Hepatocyte (in vitro differentiated cells): Measurements from ENCODE around the gene CAMKMT. TPM values are rescaled to one million over a fixed set of nuclear protein-coding genes. Genes with fewer than 3 reads are reported as not detected.

Experiments used
- DNase-seq: peaks from one replicate; pipeline ENCODE4 v3.0.0-alpha.2; 2016; ENCODE audit warnings: low spot score
- H2AFZ ChIP-seq: fragments of 200-600 bp; sonication (generic); 2 replicates; pipeline ENCODE4 v1.6.0; 2016; ENCODE audit warnings: antibody characterized with exemption, mild to moderate bottlenecking
- H3K27ac ChIP-seq: fragments of 200-600 bp; sonication (generic); 2 replicates; pipeline ENCODE4 v1.5.1; 2016; ENCODE audit warnings: mild to moderate bottlenecking
- H3K27me3 ChIP-seq: fragments of 200-600 bp; sonication (generic); 2 replicates; pipeline ENCODE4 v1.6.1; 2016
- H3K36me3 ChIP-seq: fragments of 200-600 bp; sonication (generic); replicated peaks from 2 replicates; pipeline ENCODE4 v1.5.1; 2016; ENCODE audit warnings: low read depth; ENCODE audit not compliant: insufficient read depth
- H3K4me1 ChIP-seq: fragments of 200-600 bp; sonication (generic); 2 replicates; pipeline ENCODE4 v1.5.1; 2016; ENCODE audit warnings: mild to moderate bottlenecking, moderate library complexity; ENCODE audit not compliant: insufficient read depth
- H3K4me2 ChIP-seq: fragments of 200-600 bp; sonication (generic); 2 replicates; pipeline ENCODE4 v1.6.0; 2016
- H3K4me3 ChIP-seq: fragments of 200-600 bp; sonication (generic); 2 replicates; pipeline ENCODE4 v1.5.1; 2016; ENCODE audit warnings: mild to moderate bottlenecking
- H3K79me2 ChIP-seq: fragments of 200-600 bp; sonication (generic); 2 replicates; pipeline ENCODE4 v1.6.0; 2017; ENCODE audit warnings: mild to moderate bottlenecking
- H3K9me2 ChIP-seq: fragments of 200-600 bp; sonication (generic); replicated peaks from 2 replicates; pipeline ENCODE4 v1.6.0; 2017; ENCODE audit warnings: mild to moderate bottlenecking; ENCODE audit not compliant: insufficient read depth
- H3K9me3 ChIP-seq: fragments of 200-600 bp; sonication (generic); 2 replicates; pipeline ENCODE4 v1.5.1; 2016; ENCODE audit warnings: low read depth, mild to moderate bottlenecking
- H4K20me1 ChIP-seq: fragments of 200-600 bp; sonication (generic); 2 replicates; pipeline ENCODE4 v1.6.0; 2016; ENCODE audit warnings: mild to moderate bottlenecking; ENCODE audit not compliant: insufficient read depth, poor library complexity, severe bottlenecking
- EZH2 ChIP-seq: fragments of 200-600 bp; sonication (generic); IDR thresholded peaks from 2 replicates; pipeline ENCODE4 v1.6.1; 2016; ENCODE audit warnings: antibody characterized with exemption, mild to moderate bottlenecking, borderline replicate concordance
- EZH2phosphoT487 ChIP-seq: fragments of 200-600 bp; sonication (generic); IDR thresholded peaks from one replicate; pipeline ENCODE4 v1.6.1; 2018; ENCODE audit warnings: antibody characterized with exemption, mild to moderate bottlenecking, low read depth, moderate library complexity; ENCODE audit not compliant: unreplicated experiment, severe bottlenecking
- WGBS: methylation state at CpG from one replicate; pipeline ENCODE4 v1.1.6; 2016; ENCODE audit warnings: low lambda C conversion rate; ENCODE audit errors: missing lambda C conversion rate; 5-methylcytosine and 5-hydroxymethylcytosine counted together
- polyA plus RNA-seq: library from polyadenylated mRNA; unstranded; fragments of >200 nt; fragmentation: Nextera tagmentation; extraction: Ambion mirVana; gene quantifications from 2 replicates; pipeline ENCODE4 v1.2.1, GENCODE V29; 2016
- total RNA-seq: library from RNA; depleted of rRNA; stranded (reverse); fragments of >200 nt; gene quantifications from 2 replicates; pipeline ENCODE4 v1.2.3, GENCODE V29; 2014
- TF ChIP-seq, protein P1 (sequence below): fragments of 200-600 bp; sonication (generic); IDR thresholded peaks from 2 replicates; pipeline ENCODE4 v1.5.1; 2016; ENCODE audit warnings: antibody characterized with exemption, mild to moderate bottlenecking; ENCODE audit not compliant: poor library complexity

CAMKMT gene
- total and polyA plus RNA-seq, 2 experiments from 2014 or later: 10.3 to 12.7 TPM

GRCh38 chr2:44490726-44491125 lies 129.0 kb downstream of the CAMKMT start:
- no peak overlapping the region for H3K27ac ChIP-seq
- no peak overlapping the region for H3K4me3 ChIP-seq
- H2AFZ ChIP-seq: no peak overlapping the region
- 91% methylated on average over 3 of the region's 3 CpGs for WGBS
- H3K27me3 ChIP-seq: no peaks in the 10 kb centered on the region
- H3K9me2 ChIP-seq: no peaks in the 10 kb centered on the region
- no peak overlapping the region for H3K4me2 ChIP-seq
- H3K9me3 ChIP-seq: no peaks in the 10 kb centered on the region
- TF ChIP-seq EZH2phosphoT487 (no peak), EZH2 (no peak)
- TF ChIP-seq, protein P1, sequence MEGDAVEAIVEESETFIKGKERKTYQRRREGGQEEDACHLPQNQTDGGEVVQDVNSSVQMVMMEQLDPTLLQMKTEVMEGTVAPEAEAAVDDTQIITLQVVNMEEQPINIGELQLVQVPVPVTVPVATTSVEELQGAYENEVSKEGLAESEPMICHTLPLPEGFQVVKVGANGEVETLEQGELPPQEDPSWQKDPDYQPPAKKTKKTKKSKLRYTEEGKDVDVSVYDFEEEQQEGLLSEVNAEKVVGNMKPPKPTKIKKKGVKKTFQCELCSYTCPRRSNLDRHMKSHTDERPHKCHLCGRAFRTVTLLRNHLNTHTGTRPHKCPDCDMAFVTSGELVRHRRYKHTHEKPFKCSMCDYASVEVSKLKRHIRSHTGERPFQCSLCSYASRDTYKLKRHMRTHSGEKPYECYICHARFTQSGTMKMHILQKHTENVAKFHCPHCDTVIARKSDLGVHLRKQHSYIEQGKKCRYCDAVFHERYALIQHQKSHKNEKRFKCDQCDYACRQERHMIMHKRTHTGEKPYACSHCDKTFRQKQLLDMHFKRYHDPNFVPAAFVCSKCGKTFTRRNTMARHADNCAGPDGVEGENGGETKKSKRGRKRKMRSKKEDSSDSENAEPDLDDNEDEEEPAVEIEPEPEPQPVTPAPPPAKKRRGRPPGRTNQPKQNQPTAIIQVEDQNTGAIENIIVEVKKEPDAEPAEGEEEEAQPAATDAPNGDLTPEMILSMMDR: no peak
- no peaks in the 10 kb centered on the region for H3K4me1 ChIP-seq
- H4K20me1 ChIP-seq: no peaks in the 10 kb centered on the region
- H3K79me2 ChIP-seq: no peaks in the 10 kb centered on the region
- no peaks in the 10 kb centered on the region for H3K36me3 ChIP-seq
- DNase-seq: no peak

GRCh38 chr2:44494006-44494405 lies 132.3 kb downstream of the CAMKMT start:
- Histone ChIP-seq H3K4me1 (no peaks in the 10 kb centered on the region), H3K4me3 (no peak overlapping the region), H2AFZ (no peak overlapping the region), H3K36me3 (no peaks in the 10 kb centered on the region), H3K27me3 (no peaks in the 10 kb centered on the region), H4K20me1 (no peaks in the 10 kb centered on the region), H3K9me2 (no peaks in the 10 kb centered on the region), H3K9me3 (no peaks in the 10 kb centered on the region), H3K4me2 (no peak overlapping the region), H3K27ac (no peak overlapping the region), H3K79me2 (no peaks in the 10 kb centered on the region)
- 78% methylated on average over 2 of the region's 2 CpGs for WGBS
- DNase-seq: no peak
- TF ChIP-seq EZH2 (no peak), EZH2phosphoT487 (no peak)
- TF ChIP-seq, protein P1: no peak

DNA sequence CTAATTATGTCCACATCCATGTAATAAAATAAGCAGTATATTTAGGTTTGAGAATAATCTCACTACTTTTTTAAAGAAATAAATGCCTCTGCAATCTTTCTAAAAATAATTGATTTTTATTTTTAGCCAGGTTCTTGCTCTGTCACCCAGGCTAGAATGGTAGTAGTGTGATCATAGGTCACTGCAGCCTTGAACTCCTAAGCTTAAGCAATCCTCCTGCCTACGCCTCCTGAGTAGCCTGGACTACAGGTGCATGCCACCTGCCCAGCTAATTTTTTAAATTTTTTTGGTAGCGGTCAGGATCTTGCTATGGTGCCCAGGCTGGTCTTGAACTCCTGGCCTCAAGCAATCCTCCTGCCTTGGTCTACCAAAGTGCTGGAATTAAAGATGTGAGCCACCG lies 133.3 kb downstream of the CAMKMT start:
- TF ChIP-seq, protein P1: no peak
- TF ChIP-seq EZH2: no peak
- TF ChIP-seq EZH2phosphoT487: no peak
- Histone ChIP-seq H3K9me2 (no peaks in the 10 kb centered on the region), H3K36me3 (no peaks in the 10 kb centered on the region), H3K4me3 (no peak overlapping the region), H3K9me3 (no peaks in the 10 kb centered on the region), H3K4me1 (no peaks in the 10 kb centered on the region), H3K79me2 (no peaks in the 10 kb centered on the region), H3K27ac (no peak overlapping the region), H3K27me3 (no peaks in the 10 kb centered on the region), H4K20me1 (no peaks in the 10 kb centered on the region), H2AFZ (no peak overlapping the region), H3K4me2 (no peak overlapping the region)
- no peak for DNase-seq
- 95% methylated on average over 3 of the region's 3 CpGs for WGBS

- WGBS: 68% methylated on average over 1 of the region's 1 CpG
- TF ChIP-seq EZH2 (no peak), EZH2phosphoT487 (no peak)
- TF ChIP-seq, protein P1: no peak
These were observed 133.8 kb downstream of the CAMKMT start for GRCh38 chr2:44495544-44495943.

More at GRCh38 chr2:44495544-44495943, 133.8 kb downstream of the CAMKMT start:
- no peak for DNase-seq
- Histone ChIP-seq H3K27ac (no peak overlapping the region), H3K4me1 (no peaks in the 10 kb centered on the region), H3K36me3 (no peaks in the 10 kb centered on the region), H3K4me2 (no peak overlapping the region), H4K20me1 (no peaks in the 10 kb centered on the region), H3K4me3 (no peak overlapping the region), H3K27me3 (no peaks in the 10 kb centered on the region), H2AFZ (no peak overlapping the region), H3K9me2 (no peaks in the 10 kb centered on the region), H3K9me3 (no peaks in the 10 kb centered on the region), H3K79me2 (no peaks in the 10 kb centered on the region)
